ENCODE data around the gene PCIF1.
A peak's percentile ranks its signal among the peaks of the same experiment; 100 is the strongest.
"Not testable (repeated sequence)": the region's sequence is repeated elsewhere in the genome, so short reads cannot be mapped to it uniquely, and the experiment has no call there.

PCIF1 gene

DNA sequence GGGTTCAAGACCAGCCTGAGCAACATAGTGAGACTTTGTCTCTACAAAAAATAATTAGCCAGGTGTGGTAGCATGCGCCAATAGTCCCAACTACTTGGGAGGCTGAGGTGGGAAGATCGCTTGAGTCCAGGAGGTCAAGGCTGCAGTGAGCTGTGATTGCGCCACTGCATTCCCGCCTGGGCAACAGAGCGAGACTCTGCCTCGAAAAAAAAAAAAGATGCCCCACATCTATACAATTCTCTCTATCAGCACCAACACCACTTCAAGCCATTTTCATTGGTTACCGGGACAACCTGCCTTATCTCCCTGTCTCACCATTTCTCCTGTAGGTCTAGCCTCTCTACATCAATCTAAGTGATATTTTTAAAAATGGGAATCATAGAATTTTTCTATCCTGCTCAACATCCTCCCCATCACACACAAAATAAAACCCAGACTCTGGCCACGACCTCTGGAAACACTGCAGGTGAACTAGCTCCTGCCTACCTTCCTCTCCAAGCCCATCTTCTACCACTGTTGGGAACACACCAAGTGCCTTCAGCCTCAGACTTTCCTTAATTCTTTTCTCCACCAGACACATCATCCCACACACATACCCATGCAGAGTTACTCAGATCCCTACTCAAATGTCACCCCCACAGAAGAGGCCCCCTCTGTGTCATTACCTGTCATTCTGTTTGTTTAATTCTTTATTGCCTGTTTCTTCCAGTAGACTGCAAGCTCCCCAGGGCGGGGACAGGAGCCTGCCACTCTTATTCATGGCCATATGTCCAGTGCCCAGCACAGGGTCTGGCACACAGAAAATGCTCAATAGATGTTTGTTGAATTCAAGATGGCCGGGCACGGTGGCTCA is 12.9 kb upstream of the PCIF1 start:
- FAIRE-seq = no peak

DNA sequence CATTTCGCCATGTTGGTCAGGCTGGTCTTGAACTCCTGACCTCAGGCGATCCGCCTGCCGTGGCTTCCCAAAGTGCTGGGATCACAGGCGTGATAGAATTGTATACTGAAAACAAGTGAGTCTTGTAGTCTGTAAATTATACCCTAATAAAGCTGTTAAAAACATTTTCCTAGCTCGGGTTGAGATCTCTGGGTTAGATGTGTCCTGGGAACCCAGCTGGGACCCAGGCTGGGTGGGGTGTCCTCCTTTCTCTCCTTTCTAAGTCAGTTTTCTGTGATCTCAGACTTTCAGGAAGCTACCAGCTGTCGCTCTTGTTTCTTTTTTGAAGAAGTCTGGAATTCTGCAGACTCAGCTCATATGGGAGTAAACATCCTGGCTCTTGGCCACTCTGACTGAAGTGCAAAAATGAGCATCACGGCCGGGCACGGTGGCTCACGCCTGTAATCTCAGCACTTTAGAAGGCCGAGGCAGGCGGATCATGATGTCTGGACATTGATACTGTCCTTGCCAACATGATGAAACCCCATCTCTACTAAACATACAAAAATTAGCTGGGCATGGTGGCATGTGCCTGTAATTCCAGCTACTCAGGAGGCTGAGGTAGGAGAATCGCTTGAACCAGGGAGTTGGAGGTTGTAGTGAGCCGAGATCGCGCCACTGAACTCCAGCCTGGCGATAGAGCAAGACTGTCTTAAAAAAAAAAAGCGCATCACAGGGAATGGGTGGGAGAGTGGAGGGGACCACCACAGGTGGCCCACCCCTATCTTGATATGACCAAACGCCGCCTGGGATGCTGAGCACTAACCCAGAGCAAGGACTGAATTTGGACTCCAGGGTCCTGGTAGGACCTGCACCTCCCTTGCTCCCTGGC is 9.9 kb upstream of the PCIF1 start:
- no peak for DNase-seq (ENCODE audit: low spot score)
- FAIRE-seq = no peak

More for the DNA sequence above, 12.9 kb upstream of the PCIF1 start:
- no peak for DNase-seq (ENCODE audit: low spot score)

DNA sequence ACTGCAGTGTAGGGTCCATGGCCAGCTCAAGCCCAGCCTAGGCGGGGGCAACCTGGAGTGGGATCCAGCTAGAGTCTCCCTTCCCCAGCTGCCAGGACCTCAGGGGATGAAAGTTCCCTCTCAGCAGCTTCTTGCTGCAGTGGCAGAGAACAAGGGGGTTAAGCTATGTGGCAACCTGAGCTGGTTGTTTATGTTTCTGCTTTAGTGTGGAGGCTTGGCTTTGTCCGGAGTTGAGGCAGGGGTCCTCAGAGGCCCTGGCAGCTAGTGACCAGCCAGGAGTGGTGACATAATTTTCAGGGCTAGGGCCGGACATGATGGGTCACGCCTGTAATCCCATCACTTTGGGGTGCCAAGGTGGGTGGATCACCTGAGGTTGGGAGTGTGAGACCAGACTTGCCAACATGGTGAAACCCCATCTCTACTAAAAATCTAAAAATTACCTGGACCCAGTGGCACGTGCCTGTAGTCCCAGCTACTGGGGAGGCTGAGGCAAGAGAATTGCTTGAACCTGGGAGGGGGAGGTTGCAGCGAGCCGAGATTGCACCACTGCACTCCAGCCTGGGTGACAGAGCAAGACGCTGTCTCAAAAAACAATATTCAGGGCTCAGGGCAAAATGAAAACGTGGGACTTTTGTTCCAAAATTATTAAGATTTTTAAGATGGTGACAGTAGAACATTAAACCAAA is 8.5 kb upstream of the PCIF1 start:
- DNase-seq (ENCODE audit: low spot score) = no peak
- no peak for FAIRE-seq

DNA sequence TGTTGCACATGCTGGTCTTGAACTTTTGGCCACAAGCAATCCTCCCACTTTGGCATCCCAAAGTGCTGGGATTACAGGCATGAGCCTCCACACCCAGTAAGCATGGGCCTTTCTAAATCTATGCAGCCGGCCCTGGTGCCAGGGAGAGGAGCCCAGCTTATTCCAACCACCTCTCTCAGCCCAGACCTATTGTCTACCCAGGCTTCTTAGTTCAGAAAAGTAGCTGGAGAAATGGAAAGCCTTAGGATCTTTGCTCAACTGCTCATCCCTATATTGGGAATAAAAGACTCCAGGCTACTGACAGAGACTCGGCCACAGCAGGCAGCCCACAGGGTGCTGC is 7.8 kb upstream of the PCIF1 start:
- FAIRE-seq (no peak), DNase-seq (ENCODE audit: low spot score) (no peak)

DNA sequence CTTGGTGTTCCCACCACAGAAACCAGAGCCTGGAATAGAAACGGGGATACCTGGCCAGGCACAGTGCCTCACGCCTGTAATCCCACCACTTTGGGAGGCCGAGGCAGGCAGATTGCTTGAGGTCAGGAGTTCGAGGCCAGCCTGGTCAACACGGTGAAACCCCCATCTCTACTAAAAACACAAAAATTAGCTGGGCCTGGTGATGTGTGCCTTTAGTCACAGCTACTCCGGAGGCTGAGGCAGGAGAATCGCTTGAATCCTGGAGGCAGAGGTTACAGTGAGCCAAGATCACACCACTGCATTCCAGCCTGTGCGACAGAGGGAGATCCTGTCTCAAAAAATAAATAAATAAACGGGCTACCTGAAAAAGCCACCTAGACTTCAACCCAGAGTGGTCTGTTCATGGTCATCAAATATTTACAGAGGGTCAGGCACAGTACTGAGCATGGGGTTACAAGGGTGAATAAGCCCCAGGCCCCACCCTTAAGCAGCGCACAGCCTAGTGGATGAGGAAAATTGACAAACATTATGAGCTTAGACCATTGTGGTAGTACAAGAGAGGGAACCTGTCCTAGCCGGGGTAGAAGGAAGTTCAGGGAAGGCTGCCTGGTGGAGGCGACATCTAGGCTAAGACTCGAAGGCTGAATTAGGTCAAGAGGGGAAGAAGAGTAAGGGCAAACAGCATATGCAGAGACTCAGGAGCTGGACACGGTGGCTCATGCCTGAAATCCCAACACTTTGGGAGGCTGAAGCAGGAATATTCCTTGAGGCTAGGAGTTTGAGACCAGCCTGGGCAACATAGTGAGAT is 7.2 kb upstream of the PCIF1 start:
- DNase-seq (ENCODE audit: low spot score) (no peak), FAIRE-seq (no peak)

DNA sequence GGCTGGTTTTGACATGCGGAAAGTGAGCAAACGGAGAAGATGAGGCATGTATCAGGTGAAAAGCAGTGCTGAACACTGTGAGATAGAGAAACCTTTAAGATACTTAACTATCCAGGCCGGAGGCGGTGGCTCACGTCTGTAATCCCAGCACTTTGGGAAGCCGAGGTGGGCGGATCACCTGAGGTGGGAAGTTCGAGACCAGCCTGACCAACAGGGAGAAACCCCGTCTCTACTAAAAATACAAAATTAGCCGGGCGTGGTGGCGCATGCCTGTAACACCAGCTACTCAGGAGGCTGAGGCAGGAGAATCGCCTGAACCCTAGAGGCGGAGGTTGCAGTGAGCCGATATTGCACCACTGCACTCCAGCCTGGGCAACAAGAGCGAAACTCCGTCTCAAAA is 2.8 kb upstream of the PCIF1 start:
- not testable (repeated sequence) for FAIRE-seq; DNase-seq (ENCODE audit: low spot score)

DNA sequence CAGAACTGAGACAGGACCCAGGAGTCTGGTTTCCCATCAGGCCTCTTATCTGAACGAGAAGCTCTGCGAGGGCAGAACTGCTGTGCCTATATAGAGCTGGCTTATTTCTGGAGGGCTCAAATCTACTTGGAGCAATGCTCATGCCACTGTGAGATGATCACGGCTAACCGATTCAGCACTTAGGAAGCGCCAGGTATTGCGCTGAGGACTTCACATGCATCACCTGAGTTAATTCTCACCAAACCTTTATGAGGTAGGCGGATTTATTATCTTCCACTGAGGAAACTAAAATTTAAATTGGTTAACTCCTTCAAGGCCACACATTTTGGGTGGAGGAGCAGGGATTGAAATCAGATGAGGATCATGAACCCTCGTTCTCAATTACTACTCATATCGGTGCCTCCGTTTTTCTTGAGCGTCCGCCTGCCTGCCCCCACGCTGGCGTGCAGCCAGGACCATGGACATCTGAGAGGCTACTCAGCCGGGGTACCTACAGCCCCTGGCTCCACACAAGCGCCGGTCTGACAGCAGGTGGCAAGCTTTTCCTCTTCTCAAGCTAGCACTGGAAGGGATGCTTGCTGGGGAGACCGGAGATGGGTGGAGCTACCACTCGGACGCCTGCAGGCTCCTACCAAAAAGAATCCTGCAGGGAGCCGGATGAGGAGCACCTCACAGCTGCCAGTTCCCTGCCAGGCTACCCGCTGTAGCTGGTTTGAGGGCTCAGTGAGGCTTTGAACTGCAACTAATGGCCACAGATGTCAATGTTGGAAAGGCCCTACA is 1.0 kb upstream of the PCIF1 start:
- peak; percentile 75 for DNase-seq (ENCODE audit: low spot score)
- FAIRE-seq = no peak

DNA sequence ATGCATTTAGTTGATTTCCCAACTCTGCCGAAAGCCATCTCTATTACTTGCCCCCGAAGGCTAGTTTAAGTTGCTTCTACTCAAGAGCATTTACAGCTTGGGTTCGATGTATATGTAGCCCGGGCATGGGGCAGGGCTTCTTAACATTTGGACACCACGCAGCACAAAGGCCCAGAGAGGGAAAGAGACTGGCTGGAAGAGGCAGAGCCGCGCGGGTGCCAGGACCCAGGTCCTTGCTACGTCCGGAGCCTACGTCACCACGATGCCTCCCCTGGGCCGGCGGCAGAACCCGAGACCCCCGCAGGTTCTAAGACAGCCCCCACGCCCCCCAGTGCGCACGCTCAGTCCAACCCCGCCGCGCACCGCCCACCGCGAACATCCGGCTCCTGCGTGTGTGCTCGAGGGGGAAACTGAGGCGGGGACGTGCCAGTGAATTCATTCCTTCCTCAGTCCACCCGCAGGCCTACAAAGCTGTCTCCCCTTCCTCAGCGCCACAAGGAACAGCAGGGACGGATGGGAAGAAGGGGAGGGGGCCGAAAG is 367 bp upstream of the PCIF1 start:
- no peak for FAIRE-seq
- peak; percentile 9 for DNase-seq (ENCODE audit: low spot score)

DNA sequence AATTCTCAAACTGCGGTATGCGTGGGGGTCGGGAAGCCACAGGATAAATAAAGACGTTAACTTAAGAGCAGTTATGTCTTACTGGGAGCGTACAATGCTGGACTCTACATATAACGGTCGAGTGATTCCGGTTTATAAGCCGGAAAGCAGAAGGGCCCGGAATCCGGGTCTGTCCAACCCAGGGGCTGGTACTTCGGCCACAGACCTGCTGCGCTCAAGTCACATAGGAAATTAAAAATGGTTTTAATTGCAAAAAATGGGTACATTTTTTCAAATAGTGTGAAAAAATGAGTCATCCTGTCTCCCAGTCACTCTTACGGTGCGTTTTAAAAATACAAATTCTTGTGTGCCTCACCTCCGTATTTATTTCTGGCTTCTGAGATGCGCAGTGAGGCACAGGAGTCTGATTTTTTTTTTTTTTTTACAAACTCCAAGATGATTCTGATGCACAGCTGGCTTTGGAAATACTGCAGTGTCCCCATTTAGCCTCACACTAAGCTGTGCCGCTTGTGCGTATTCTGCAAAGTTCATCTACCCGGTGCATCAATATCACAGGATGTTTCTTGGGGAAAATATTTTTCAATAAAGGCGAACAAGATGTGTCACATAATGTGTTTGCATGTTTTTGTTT is 1.0 kb downstream of the PCIF1 start:
- DNase-seq (ENCODE audit: low spot score) = no peak
- no peak for FAIRE-seq

DNA sequence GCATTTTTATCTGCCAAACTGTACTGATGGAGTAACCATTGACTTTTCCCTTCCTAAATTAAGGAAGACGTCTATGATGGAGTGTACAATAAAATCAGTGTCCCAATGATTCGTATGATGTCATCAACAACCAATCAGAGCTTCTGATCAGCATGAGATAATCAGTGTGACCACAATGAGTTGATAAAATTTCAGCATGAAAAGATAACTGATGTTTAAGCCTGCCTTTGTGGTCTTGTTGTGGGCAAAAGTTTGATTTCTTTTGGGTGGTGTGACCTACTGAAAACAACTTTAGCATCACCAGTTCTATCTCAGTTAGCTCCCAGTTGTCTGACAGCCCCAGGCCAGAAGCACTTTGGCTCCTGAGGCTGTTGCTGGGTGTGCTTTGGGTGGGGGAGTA is 3.3 kb downstream of the PCIF1 start:
- FAIRE-seq (no peak), DNase-seq (ENCODE audit: low spot score) (peak; percentile 24)

DNA sequence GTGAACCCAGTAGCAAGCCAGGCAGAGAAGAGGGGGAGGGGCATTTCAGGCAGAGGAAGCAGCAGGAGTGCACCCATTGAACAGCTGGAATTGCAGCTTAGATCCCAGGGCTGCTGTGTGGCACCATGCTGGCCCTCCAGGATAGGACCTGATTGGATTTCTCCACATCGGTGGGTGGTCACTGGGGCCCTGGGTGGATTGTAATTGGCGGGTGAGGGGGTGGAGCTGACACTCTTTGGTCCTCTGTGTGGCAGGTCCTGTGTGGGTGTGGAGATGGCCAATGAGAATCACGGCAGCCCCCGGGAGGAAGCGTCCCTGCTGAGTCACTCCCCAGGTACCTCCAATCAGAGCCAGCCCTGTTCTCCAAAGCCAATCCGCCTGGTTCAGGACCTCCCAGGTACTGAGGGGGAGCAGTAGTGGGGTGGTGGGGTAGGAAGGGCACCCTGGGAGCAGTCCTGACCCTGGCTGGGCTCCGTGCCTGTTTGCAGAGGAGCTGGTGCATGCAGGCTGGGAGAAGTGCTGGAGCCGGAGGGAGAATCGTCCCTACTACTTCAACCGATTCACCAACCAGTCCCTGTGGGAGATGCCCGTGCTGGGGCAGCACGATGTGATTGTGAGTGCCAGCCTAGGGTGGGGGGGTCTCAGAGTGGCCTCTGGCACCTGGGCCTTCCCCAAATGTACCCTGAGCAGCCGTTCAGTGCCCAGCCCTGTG is 4.4 kb downstream of the PCIF1 start:
- FAIRE-seq = no peak
- DNase-seq (ENCODE audit: low spot score) = no peak

DNA sequence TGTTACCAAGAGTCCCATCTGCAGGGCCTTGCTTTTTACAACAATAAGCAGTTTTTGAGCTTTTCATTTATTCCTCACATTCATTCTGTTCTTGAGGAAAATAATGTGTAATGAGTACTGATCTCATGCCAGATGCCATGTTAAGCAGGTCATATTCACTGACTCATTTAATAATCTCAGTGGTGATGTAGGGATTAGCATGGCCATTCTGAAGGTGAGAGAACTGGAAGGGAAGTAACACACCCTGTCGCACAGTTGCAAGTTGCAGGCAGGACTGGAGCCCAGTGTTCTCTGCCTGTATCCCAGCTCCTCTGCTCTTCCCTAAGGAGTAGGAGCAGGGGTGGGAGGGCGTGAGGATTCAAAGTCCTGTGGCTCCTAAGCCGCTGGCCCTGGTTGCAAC is 5.6 kb downstream of the PCIF1 start:
- FAIRE-seq = no peak
- no peak for DNase-seq (ENCODE audit: low spot score)

DNA sequence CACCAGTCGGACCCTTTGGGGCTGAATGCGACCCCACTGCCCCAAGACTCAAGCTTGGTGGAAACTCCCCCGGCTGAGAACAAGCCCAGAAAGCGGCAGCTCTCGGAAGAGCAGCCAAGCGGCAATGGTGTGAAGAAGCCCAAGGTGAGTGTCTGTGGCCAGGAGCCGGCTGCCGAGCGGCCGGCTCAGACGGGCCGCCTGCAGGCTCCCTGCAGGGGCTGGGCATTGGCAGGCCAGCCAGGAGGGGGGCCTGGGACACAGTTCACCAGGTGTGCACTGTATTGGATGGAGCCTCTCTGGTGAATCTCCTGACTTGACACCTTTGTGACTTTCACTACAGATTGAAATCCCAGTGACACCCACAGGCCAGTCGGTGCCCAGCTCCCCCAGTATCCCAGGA is 6.0 kb downstream of the PCIF1 start:
- FAIRE-seq = no peak
- DNase-seq (ENCODE audit: low spot score) = no peak

DNA sequence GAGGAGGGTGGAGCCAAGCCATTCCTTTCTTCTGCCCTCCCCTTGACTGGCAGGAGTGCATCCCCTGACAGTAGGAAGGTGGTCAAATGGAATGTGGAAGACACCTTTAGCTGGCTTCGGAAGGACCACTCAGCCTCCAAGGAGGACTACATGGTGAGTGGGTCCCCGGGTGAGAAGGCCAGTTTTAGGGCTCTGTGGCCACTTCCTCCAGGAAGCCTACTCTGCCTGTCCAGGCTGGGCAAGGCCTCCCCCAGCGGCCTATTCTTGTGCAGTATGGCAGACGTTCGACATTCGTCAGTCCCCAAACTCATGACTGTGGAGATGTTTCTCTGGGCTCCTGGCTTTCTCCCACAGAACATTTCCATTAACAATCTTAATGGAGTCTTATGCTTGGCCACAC is 9.1 kb downstream of the PCIF1 start:
- FAIRE-seq (no peak), DNase-seq (ENCODE audit: low spot score) (no peak)

DNA sequence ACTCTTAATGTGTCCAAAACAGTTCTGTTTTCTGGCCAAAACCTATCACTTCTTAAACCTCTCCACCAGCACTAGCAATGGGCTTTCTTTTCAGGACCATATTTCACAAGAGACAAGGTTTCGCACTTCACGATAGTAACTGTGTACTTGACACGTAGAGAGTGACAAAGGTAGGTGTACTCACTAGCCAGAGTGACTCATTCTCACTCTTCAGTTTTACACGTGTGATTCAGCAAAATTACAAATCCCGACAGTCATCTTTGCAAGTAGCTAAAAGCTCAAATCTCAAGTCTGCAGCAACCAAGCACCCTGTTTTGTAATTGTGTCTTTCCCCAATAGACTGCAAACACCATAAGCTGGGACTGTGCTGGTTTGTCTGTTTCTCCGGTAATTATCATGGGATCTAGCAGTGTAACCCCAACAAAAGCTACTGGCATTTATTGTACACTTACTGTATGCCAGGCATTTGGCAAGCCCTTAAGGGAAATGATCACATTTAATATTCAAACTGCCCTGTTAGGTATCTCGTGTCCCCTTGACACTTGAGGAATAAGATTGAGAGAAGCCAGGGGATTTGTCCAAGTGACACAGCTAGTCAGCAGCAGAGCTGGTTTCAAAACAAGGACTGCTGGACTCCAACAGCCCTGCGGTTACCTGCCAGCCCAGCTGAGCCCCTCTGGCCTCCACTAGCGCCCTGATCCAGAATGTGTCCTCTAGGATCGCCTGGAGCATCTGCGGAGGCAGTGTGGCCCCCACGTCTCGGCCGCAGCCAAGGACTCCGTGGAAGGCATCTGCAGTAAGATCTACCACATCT is 9.9 kb downstream of the PCIF1 start:
- FAIRE-seq (peak; percentile 65), DNase-seq (ENCODE audit: low spot score) (peak; percentile 81)

DNA sequence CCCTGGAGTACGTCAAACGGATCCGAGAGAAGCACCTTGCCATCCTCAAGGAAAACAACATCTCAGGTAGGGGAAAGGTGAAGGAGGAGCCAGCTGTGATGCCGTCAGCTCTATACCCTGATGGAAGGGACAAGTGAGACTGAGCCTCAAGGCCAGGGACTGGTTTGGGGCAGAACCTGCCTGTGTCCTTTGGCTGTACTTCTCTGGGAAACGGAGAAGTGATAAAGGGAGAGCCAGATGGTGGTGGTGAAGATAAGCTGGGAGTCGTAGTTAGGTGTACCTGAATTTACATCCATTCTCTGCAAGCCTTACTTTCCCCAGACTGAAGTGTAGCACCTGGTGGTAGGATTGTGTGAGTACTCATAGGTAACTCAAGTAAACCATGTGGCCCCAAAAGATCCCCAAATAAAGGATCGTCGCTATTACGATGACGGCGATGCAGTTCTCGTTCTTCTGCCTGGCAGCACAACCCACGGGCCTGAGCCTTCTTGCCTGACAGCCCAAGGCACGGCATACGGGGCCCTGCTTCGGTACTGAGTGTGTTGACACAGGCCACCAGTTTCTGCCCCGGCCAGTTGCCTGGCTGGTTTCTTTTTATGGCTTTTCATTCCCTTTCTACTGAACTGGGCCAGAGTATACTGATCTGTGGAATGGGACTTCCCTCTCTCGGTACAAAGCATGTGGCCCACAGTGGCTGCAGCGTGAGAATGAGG is 10.6 kb downstream of the PCIF1 start:
- no peak for FAIRE-seq

DNA sequence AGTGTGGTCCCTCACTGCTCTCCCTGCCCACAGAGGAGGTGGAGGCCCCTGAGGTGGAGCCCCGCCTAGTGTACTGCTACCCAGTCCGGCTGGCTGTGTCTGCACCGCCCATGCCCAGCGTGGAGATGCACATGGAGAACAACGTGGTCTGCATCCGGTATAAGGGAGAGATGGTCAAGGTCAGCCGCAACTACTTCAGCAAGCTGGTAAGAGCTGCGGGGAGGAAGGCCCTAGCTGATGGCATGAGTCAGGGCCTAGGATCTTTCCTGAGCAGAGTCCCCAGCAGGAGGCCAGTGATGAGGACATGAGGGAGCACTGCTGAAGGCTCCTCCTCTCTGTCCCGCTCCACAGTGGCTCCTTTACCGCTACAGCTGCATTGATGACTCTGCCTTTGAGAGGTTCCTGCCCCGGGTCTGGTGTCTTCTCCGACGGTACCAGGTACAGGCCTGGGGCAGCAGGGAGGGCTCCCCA is 11.2 kb downstream of the PCIF1 start:
- DNase-seq (ENCODE audit: low spot score) = peak; percentile 84
- no peak for FAIRE-seq

More for the DNA sequence above, 10.6 kb downstream of the PCIF1 start:
- DNase-seq (ENCODE audit: low spot score) = no peak
